HUES64 (cell line): ENCODE results near the gene TOR1AIP1.

Experiments
- H3K27ac ChIP-seq: 2 replicates; pipeline ENCODE4 v1.7.0; 2013; ENCODE audit warnings: low read depth, low read length, inconsistent platforms
- H3K27me3 ChIP-seq: 2 replicates; pipeline ENCODE4 v1.6.1; 2013; ENCODE audit warnings: mild to moderate bottlenecking, low read length; ENCODE audit not compliant: insufficient read depth
- H3K36me3 ChIP-seq: 2 replicates; pipeline ENCODE4 v1.6.1; 2013; ENCODE audit warnings: mild to moderate bottlenecking, low read length; ENCODE audit not compliant: insufficient read depth
- H3K4me1 ChIP-seq: 2 replicates; pipeline ENCODE4 v1.6.1; 2013; ENCODE audit warnings: mild to moderate bottlenecking, low read length, moderate library complexity; ENCODE audit not compliant: insufficient read depth
- H3K4me3 ChIP-seq: 2 replicates; pipeline ENCODE4 v1.5.1; 2013; ENCODE audit warnings: mild to moderate bottlenecking, low read length, moderate library complexity
- H3K9ac ChIP-seq: 2 replicates; pipeline ENCODE4 v1.6.1; 2013; ENCODE audit warnings: mild to moderate bottlenecking, low read depth, low read length
- H3K9me3 ChIP-seq: 2 replicates; pipeline ENCODE4 v1.6.1; 2013; ENCODE audit warnings: low read depth, low read length; ENCODE audit not compliant: insufficient read depth
- WGBS: fragments of 150-250, 120-280 bp; methylation state at CpG from one replicate; pipeline ENCODE4 v1.1.7; 2013; ENCODE audit warnings: missing lambda C conversion rate; 5-methylcytosine and 5-hydroxymethylcytosine counted together

Gene TOR1AIP1

DNA sequence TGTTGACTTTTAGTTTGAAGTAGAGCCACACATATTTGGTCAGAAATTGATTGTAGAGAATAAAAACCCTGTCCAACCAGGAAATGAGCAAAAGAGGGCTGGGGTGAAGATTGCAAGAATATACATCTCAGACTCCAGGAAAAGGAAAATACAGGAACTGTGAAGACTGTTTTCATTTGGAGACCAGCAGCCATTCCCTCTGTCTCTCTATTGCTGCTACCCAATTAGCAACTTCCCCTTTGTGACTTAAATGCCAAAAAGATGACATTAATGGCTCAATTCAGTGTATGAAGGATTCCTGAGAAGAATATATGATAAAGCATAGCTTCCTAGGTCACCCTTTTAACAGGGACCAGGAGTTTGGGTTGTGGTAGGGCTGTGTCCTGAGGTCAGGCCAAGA is 40.9 kb downstream of the TOR1AIP1 start:
- Histone ChIP-seq H3K36me3 (peaks cover 19% of the 10 kb centered on the region), H3K4me3 (no peak overlapping the region), H3K4me1 (peaks cover 24% of the 10 kb centered on the region), H3K9ac (no peak overlapping the region), H3K27me3 (no peaks in the 10 kb centered on the region), H3K27ac (no peak overlapping the region), H3K9me3 (no peaks in the 10 kb centered on the region)

DNA sequence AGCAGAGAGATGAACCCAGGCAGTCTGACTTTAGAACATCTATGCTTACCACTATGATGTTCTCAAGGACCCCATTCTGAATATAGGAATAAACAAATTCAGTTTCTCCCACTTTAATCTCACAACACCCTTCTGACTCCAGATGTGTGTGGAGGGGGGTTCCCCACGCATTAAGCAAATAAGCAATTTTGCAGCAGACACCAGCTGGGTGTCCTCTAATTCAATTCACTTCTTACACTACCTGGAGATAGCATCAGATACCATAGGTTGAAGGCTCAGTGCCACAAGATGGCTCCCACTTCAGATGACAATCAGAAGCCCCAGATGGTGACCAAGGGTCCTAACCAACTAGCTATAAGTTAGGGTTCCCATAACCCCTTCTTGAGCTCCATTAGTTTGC is 42.2 kb downstream of the TOR1AIP1 start:
- Histone ChIP-seq H3K27me3 (no peaks in the 10 kb centered on the region), H3K9ac (no peak overlapping the region), H3K9me3 (no peaks in the 10 kb centered on the region), H3K27ac (no peak overlapping the region), H3K4me1 (peaks cover 24% of the 10 kb centered on the region), H3K4me3 (no peak overlapping the region), H3K36me3 (peaks cover 8% of the 10 kb centered on the region)
- WGBS: 100% methylated on average over 1 of the region's 1 CpG

- H3K9me3 ChIP-seq: no peaks in the 10 kb centered on the region
- peaks cover 24% of the 10 kb centered on the region for H3K4me1 ChIP-seq
- no peak overlapping the region for H3K9ac ChIP-seq
- no peak overlapping the region for H3K4me3 ChIP-seq
- no peak overlapping the region for H3K27ac ChIP-seq
- H3K27me3 ChIP-seq: no peaks in the 10 kb centered on the region
- H3K36me3 ChIP-seq: no peaks in the 10 kb centered on the region
- 96% methylated on average over 5 of the region's 5 CpGs for WGBS
Observed at GRCh38 chr1:179925302-179925701, 43.2 kb downstream of the TOR1AIP1 start.

GRCh38 chr1:179925922-179926849 is 44.1 kb downstream of the TOR1AIP1 start:
- WGBS: 97% methylated on average over 2 of the region's 4 CpGs
- Histone ChIP-seq H3K9ac (no peak overlapping the region), H3K27me3 (no peaks in the 10 kb centered on the region), H3K4me3 (no peak overlapping the region), H3K36me3 (no peaks in the 10 kb centered on the region), H3K9me3 (no peaks in the 10 kb centered on the region), H3K27ac (no peak overlapping the region), H3K4me1 (peaks cover 22% of the 10 kb centered on the region)

DNA sequence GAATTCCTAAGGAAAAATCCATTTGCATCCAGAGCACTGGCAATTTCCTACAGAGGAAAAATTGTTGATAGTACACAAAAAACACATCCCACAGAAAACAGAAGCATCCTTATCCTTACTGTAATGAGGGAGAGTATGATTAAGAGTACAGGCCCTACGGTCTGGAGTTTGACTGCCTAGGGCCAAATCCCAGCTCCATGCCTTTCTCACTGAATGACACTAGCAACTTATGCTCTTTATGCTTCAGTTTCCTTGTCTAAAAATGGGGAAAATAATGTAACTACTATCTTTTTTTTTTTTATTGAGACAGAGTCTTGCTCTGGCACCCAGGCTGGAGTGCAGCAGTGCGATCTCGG is 44.7 kb downstream of the TOR1AIP1 start:
- Histone ChIP-seq H3K4me3 (no peak overlapping the region), H3K27me3 (no peaks in the 10 kb centered on the region), H3K36me3 (no peaks in the 10 kb centered on the region), H3K9me3 (no peaks in the 10 kb centered on the region), H3K27ac (no peak overlapping the region), H3K9ac (no peak overlapping the region), H3K4me1 (peaks cover 15% of the 10 kb centered on the region)
- WGBS: 98% methylated on average over 3 of the region's 3 CpGs

- WGBS: 97% methylated on average over 2 of the region's 2 CpGs
- H3K9me3 ChIP-seq: no peaks in the 10 kb centered on the region
- no peaks in the 10 kb centered on the region for H3K36me3 ChIP-seq
- H3K4me3 ChIP-seq: no peak overlapping the region
- H3K27ac ChIP-seq: no peak overlapping the region
- H3K27me3 ChIP-seq: no peaks in the 10 kb centered on the region
- no peak overlapping the region for H3K9ac ChIP-seq
- no peaks in the 10 kb centered on the region for H3K4me1 ChIP-seq
Observed at GRCh38 chr1:179929955-179930798, 48.1 kb downstream of the TOR1AIP1 start.

GRCh38 chr1:179930867-179931266 is 48.8 kb downstream of the TOR1AIP1 start:
- 89% methylated on average over 3 of the region's 3 CpGs for WGBS
- H3K27me3 ChIP-seq: no peaks in the 10 kb centered on the region
- H3K36me3 ChIP-seq: no peaks in the 10 kb centered on the region
- no peaks in the 10 kb centered on the region for H3K9me3 ChIP-seq
- H3K27ac ChIP-seq: no peak overlapping the region
- no peak overlapping the region for H3K9ac ChIP-seq
- H3K4me1 ChIP-seq: no peaks in the 10 kb centered on the region
- no peak overlapping the region for H3K4me3 ChIP-seq

- Histone ChIP-seq H3K9ac (no peak overlapping the region), H3K27ac (no peak overlapping the region), H3K36me3 (no peaks in the 10 kb centered on the region), H3K4me1 (no peaks in the 10 kb centered on the region), H3K4me3 (no peak overlapping the region), H3K9me3 (no peaks in the 10 kb centered on the region), H3K27me3 (no peaks in the 10 kb centered on the region)
- 91% methylated on average over 2 of the region's 2 CpGs for WGBS
Observed at GRCh38 chr1:179933219-179933618, 51.1 kb downstream of the TOR1AIP1 start.

DNA sequence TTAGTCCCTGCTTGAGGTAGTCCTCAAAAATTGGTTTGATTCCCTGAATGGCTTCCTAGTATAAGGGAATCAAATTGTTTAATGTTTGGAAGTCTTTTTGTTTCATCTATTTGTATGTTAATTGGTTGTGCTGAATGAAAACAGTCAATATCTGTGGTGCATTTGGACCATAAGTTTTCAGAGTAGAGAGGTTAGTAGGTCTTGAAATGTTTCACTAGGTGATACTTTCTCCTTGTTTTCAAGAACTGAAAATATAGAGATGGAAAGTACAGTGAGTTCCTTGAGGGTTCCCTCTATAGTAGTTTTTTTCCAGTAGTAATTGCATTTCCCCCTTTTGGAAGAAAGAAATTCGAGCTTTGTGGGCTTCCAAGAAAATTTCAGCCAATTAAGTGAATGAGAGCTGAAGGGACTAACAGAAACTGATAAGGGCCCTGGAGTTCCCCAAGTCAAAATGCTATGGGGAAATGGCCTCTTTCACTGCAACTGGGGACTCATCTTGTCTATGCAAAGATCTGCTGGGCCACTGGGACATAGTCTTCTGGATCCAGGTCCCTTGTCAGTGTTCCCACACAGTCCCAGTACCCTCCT is 53.9 kb downstream of the TOR1AIP1 start:
- no peaks in the 10 kb centered on the region for H3K4me1 ChIP-seq
- H3K27me3 ChIP-seq: no peaks in the 10 kb centered on the region
- H3K9me3 ChIP-seq: no peaks in the 10 kb centered on the region
- no peaks in the 10 kb centered on the region for H3K36me3 ChIP-seq
- H3K27ac ChIP-seq: no peak overlapping the region
- WGBS: 76% methylated on average over 1 of the region's 1 CpG
- no peak overlapping the region for H3K4me3 ChIP-seq
- no peak overlapping the region for H3K9ac ChIP-seq

GRCh38 chr1:179937668-179938254 is 55.7 kb downstream of the TOR1AIP1 start:
- no peaks in the 10 kb centered on the region for H3K9me3 ChIP-seq
- no peak overlapping the region for H3K4me3 ChIP-seq
- no peaks in the 10 kb centered on the region for H3K36me3 ChIP-seq
- no peak overlapping the region for H3K9ac ChIP-seq
- no peaks in the 10 kb centered on the region for H3K4me1 ChIP-seq
- no peak overlapping the region for H3K27ac ChIP-seq
- no peaks in the 10 kb centered on the region for H3K27me3 ChIP-seq

DNA sequence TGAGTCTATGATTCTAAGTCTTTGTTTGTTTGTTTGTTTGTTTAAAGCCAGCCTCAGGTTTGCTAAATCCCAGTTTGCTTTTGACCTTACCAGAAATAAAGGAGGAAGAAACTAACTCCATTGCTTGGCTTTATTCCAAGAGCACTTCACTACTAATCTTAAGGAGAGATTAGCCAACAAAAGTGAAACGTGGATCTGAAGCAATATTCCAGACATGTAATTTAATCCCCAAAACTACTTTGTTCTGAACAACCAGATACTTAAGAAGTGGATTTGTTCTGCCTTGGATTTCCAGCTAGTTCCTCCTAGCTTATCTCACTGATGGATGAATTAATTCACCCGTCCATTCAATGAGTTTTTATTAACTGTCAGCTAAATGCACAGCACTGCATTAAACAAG is 56.7 kb downstream of the TOR1AIP1 start:
- Histone ChIP-seq H3K27me3 (no peaks in the 10 kb centered on the region), H3K9me3 (no peaks in the 10 kb centered on the region), H3K27ac (no peak overlapping the region), H3K4me1 (no peaks in the 10 kb centered on the region), H3K36me3 (no peaks in the 10 kb centered on the region), H3K4me3 (no peak overlapping the region), H3K9ac (no peak overlapping the region)
- WGBS: 79% methylated on average over 2 of the region's 2 CpGs
